Measurements from ENCODE around the gene MFAP5. TPM values are rescaled to one million over a fixed set of nuclear protein-coding genes. Genes with fewer than 3 reads are reported as not detected.

Gene MFAP5
- polyA plus RNA-seq, 1 donor from 2014 or later, result not detected

GRCh38 chr12:8606890-8607289, 55.7 kb downstream of the MFAP5 start:
- H3K27me3 ChIP-seq (ENCODE audit: insufficient read depth, low read depth, low read length), result no peaks in the 10 kb centered on the region
- no peak overlapping the region for H3K4me3 ChIP-seq (ENCODE audit: low read length)
- no peak overlapping the region for H3K27ac ChIP-seq (ENCODE audit: low read length)
- H3K9me2 ChIP-seq (ENCODE audit: insufficient read depth, low read length), result no peaks in the 10 kb centered on the region
- H3K4me2 ChIP-seq (ENCODE audit: low read length), result no peak overlapping the region
- TF ChIP-seq RAD21 (conservative IDR thresholded peaks at IDR 0.05) (no peak), POLR2AphosphoS5 (IDR thresholded peaks at IDR 0.05) (no peak), MXI1 (conservative IDR thresholded peaks at IDR 0.05; ENCODE audit: poor library complexity, severe bottlenecking) (no peak), REST (IDR thresholded peaks at IDR 0.05; ENCODE audit: borderline replicate concordance) (no peak), TAF1 (IDR thresholded peaks at IDR 0.05; ENCODE audit: low read depth) (no peak), EP300 (conservative IDR thresholded peaks at IDR 0.05; ENCODE audit: poor library complexity, severe bottlenecking) (no peak), SMC3 (conservative IDR thresholded peaks at IDR 0.05; ENCODE audit: poor library complexity) (no peak), EZH2 (IDR thresholded peaks at IDR 0.05; ENCODE audit: borderline replicate concordance, insufficient read depth, low read length, poor library complexity, severe bottlenecking) (no peak)
- TF ChIP-seq, protein P1, sequence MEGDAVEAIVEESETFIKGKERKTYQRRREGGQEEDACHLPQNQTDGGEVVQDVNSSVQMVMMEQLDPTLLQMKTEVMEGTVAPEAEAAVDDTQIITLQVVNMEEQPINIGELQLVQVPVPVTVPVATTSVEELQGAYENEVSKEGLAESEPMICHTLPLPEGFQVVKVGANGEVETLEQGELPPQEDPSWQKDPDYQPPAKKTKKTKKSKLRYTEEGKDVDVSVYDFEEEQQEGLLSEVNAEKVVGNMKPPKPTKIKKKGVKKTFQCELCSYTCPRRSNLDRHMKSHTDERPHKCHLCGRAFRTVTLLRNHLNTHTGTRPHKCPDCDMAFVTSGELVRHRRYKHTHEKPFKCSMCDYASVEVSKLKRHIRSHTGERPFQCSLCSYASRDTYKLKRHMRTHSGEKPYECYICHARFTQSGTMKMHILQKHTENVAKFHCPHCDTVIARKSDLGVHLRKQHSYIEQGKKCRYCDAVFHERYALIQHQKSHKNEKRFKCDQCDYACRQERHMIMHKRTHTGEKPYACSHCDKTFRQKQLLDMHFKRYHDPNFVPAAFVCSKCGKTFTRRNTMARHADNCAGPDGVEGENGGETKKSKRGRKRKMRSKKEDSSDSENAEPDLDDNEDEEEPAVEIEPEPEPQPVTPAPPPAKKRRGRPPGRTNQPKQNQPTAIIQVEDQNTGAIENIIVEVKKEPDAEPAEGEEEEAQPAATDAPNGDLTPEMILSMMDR (IDR thresholded peaks at IDR 0.05; ENCODE audit: poor library complexity, severe bottlenecking), result no peak
- no peaks in the 10 kb centered on the region for H3K9me3 ChIP-seq (ENCODE audit: low read length)
- no peaks in the 10 kb centered on the region for H3K79me2 ChIP-seq (replicated peaks; ENCODE audit: insufficient read depth, low read length)
- no peak overlapping the region for H2AFZ ChIP-seq (ENCODE audit: low read depth, low read length)
- H4K20me1 ChIP-seq (ENCODE audit: insufficient read depth), result no peaks in the 10 kb centered on the region
- H3K36me3 ChIP-seq (ENCODE audit: insufficient read depth, low read length), result no peaks in the 10 kb centered on the region
- no peak overlapping the region for H3K9ac ChIP-seq (ENCODE audit: low read length)
- no peaks in the 10 kb centered on the region for H3F3A ChIP-seq (ENCODE audit: insufficient read depth, low read length, poor library complexity, severe bottlenecking)

GRCh38 chr12:8605057-8605456, 57.6 kb downstream of the MFAP5 start:
- no peaks in the 10 kb centered on the region for H3K27me3 ChIP-seq (ENCODE audit: insufficient read depth, low read depth, low read length)
- no peaks in the 10 kb centered on the region for H3K79me2 ChIP-seq (replicated peaks; ENCODE audit: insufficient read depth, low read length)
- H3K9ac ChIP-seq (ENCODE audit: low read length), result no peak overlapping the region
- H3K27ac ChIP-seq (ENCODE audit: low read length), result no peak overlapping the region
- no peak overlapping the region for H2AFZ ChIP-seq (ENCODE audit: low read depth, low read length)
- no peaks in the 10 kb centered on the region for H3K9me3 ChIP-seq (ENCODE audit: low read length)
- no peaks in the 10 kb centered on the region for H4K20me1 ChIP-seq (ENCODE audit: insufficient read depth)
- no peak overlapping the region for H3K4me3 ChIP-seq (ENCODE audit: low read length)
- TF ChIP-seq SMC3 (conservative IDR thresholded peaks at IDR 0.05; ENCODE audit: poor library complexity), result no peak
- no peak for TF ChIP-seq EP300 (conservative IDR thresholded peaks at IDR 0.05; ENCODE audit: poor library complexity, severe bottlenecking)
- TF ChIP-seq, protein P1 (IDR thresholded peaks at IDR 0.05; ENCODE audit: poor library complexity, severe bottlenecking), result no peak
- no peak for TF ChIP-seq POLR2AphosphoS5 (IDR thresholded peaks at IDR 0.05)
- TF ChIP-seq RAD21 (conservative IDR thresholded peaks at IDR 0.05), result no peak
- no peak for TF ChIP-seq MXI1 (conservative IDR thresholded peaks at IDR 0.05; ENCODE audit: poor library complexity, severe bottlenecking)
- no peaks in the 10 kb centered on the region for H3F3A ChIP-seq (ENCODE audit: insufficient read depth, low read length, poor library complexity, severe bottlenecking)
- H3K36me3 ChIP-seq (ENCODE audit: insufficient read depth, low read length), result no peaks in the 10 kb centered on the region
- no peak overlapping the region for H3K4me2 ChIP-seq (ENCODE audit: low read length)
- H3K9me2 ChIP-seq (ENCODE audit: insufficient read depth, low read length), result no peaks in the 10 kb centered on the region

All from neural cell (in vitro differentiated cells).